Stimulated activated CD4-positive, alpha-beta T cell treated with anti-CD3 and anti-CD28 coated beads, Interleukin-15, amount 100 ng/mL, for 24 hours (primary cell): ENCODE data around the gene BARX2.
"Not testable (repeated sequence)": the region's sequence is repeated elsewhere in the genome, so short reads cannot be mapped to it uniquely, and the experiment has no call there.

Source experiments
- DNase-seq: peaks from one replicate; pipeline ENCODE4 v3.0.0-alpha.2; 2020

The BARX2 gene, protein sequence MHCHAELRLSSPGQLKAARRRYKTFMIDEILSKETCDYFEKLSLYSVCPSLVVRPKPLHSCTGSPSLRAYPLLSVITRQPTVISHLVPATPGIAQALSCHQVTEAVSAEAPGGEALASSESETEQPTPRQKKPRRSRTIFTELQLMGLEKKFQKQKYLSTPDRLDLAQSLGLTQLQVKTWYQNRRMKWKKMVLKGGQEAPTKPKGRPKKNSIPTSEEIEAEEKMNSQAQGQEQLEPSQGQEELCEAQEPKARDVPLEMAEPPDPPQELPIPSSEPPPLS

DNA sequence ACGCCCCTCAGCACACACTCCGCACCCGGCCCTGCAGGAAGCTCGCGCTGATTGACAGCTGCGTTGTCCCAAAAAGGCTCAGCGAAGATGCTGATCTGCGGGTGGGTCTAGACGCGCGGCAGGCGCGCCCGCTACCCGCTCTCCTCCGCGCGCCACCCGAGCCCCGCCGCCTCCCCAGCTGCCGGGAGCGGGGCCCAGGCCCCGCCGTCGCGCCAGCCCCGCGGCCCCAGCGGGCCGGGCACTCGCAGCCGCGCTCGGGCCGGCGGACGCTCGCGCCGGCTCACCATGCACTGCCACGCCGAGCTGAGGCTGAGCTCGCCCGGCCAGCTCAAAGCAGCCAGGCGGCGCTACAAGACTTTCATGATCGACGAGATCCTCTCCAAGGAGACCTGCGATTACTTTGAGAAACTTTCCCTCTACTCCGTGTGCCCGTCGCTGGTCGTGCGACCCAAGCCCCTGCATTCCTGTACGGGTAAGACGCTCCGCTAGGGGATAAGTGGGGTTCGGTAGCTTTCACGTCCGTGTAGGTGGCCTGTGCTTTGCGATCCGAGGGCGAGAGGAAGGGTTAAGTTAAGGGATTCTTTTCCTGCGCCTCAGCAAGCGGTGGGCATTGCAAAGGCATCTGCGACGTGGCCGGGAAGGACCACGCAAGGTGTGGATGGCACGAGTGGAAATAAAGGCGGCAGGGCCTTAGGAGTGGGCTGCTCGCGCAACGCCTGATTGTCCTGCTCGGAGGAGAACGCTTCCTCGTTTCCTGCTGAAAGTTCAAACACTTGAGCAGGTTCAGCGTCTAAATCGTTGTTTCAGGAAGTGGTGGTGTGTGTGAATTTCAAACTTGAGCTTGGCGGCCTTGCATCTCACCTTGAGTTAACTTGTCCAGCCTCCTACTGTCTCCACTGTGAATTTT lies at the start of gene BARX2:
Gene BARX2, plus strand, starts transcription at position 98 of the 907 bp plus-strand sequence. Its CDS starts 188 bp downstream, at position 286.
- peak; percentile 63 for DNase-seq

DNA sequence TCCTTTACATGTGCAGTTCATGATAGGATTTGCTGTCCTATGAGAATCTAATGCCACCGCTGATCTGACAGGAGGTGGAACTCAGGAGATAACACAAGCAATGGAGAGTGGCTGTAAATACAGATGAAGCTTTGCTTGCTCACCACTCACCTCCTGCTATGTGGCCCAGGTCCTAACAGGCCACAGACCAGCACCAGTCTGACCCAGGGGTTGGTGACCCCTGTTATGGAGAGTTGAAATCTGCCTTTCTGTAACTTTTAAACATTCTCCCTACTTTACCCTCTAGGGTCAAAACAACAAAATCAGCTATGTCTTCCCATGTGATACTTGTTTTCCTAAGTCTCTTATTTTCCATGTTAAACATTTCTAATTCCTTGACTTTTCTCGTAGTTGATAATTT lies 48.7 kb upstream of the BARX2 start:
- no peak for DNase-seq

- DNase-seq: not testable (repeated sequence)
These were observed 47.9 kb upstream of the BARX2 start for GRCh38 chr11:129327708-129328107.

GRCh38 chr11:129328756-129329155 lies 46.9 kb upstream of the BARX2 start:
- no peak for DNase-seq

- no peak for DNase-seq
These were observed 44.4 kb upstream of the BARX2 start for GRCh38 chr11:129331217-129331616.

- peak; percentile 78 for DNase-seq
These were observed 43.8 kb upstream of the BARX2 start for GRCh38 chr11:129331871-129332274.

GRCh38 chr11:129333873-129334272 lies 41.8 kb upstream of the BARX2 start:
- no peak for DNase-seq

DNA sequence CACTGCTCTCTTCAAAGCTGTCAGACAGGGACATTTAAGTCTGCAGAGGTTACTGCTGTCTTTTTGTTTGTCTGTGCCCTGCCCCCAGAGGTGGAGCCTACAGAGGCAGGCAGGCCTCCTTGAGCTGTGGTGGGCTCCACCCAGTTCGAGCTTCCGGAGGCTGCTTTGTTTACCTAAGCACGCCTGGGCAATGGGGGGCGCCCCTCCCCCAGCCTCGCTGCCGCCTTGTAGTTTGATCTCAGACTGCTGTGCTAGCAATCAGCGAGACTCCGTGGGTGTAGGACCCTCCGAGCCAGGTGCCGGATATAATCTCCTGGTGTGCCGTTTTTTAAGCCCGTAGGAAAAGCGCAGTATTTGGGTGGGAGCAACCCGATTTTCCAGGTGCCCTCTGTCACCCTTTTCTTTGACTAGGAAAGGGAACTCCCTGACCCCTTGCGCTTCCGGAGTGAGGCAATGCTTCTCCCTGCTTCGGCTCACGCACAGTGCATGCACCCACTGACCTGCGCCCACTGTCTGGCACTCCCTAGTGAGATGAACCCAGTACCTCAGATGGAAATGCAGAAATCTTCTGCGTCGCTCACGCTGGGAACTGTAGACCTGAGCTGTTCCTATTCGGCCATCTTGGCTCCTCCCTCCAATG lies 31.2 kb upstream of the BARX2 start:
- DNase-seq: not testable (repeated sequence)

GRCh38 chr11:129346916-129347315 lies 28.7 kb upstream of the BARX2 start:
- no peak for DNase-seq

DNA sequence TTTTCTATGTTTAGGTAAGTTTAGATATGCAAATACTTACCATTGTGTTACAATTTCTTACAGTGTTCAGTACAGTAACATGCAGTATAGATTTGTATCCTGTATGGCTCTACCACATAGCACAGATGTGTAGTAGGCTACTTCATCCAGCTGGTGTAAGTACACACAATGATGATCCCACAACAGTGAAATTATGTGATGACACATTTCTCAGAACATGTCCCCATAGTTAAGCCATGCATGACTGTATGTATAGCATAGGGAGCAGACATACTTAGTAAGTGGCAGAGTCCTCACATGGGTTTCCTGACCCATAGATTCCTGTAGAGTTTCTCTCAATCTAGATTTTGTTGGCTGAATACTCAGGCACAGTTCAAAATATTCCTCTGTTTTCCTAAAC lies 26.8 kb upstream of the BARX2 start:
- no peak for DNase-seq

DNA sequence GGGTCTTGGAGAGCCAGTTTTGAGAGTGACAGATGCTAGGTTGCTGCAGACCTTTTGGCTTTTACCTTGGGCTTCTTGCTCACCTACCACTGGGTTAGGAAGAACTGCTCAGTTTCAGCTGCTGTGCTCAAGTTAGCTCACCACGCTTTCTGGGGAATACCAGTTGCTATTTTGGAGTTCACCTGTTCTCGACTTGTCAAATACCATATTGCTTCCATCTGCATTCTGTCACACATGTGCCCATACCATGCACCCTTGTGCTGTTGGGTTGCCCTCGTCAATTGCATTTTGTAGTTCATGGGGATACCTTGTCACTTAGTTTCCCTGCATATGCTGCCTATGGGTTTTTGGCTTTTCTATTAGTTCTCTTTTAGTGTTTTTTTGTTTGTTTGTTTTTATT lies 23.0 kb upstream of the BARX2 start:
- DNase-seq: no peak

- no peak for DNase-seq
These were observed 21.0 kb upstream of the BARX2 start for GRCh38 chr11:129354691-129355090.

GRCh38 chr11:129359748-129360147 lies 15.9 kb upstream of the BARX2 start:
- no peak for DNase-seq

- DNase-seq: peak; percentile 86
These were observed 11.4 kb upstream of the BARX2 start for GRCh38 chr11:129364143-129364654.

- DNase-seq: no peak
These were observed 9.8 kb upstream of the BARX2 start for GRCh38 chr11:129365816-129366215.

DNA sequence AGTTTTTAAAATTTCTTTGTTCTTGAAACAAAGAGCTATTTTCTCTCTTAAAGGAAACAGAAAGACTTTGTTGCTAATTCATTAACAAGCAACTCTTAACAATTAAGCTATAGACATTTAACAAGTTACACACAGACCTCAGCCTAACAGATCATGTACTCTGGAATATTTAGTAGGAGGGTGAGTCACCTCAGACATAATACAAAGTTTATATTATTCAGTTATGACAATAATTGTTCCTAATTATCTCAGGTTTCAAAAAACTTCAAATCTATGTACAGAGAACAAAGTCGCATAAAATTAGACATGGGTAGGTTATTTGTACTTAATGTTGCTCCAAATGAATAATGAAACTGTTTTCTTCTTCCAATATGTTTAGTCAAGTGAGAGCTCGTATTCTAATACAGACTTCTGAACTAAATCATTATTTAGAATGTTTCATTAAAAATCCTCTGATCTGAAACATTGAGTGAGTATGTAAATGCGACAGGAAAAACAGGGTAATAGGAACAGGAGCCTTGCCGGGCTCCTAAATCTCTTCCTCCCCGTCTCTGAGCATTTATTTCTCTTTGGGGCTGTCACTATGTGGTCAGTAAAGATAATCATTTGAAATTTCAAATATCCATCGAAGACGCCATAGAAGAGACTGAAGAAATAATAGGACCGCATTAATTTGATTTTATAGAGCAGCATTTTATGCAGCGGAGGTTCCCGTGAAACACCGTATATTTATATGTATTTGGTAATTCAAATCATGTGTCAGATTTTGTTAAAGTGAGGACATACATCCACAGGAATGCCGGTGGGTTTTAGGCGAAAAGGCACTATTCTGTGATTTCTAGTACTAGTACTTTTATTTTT lies 8.7 kb upstream of the BARX2 start:
- DNase-seq: no peak

GRCh38 chr11:129368889-129369672 lies 6.6 kb upstream of the BARX2 start:
- DNase-seq: no peak

DNA sequence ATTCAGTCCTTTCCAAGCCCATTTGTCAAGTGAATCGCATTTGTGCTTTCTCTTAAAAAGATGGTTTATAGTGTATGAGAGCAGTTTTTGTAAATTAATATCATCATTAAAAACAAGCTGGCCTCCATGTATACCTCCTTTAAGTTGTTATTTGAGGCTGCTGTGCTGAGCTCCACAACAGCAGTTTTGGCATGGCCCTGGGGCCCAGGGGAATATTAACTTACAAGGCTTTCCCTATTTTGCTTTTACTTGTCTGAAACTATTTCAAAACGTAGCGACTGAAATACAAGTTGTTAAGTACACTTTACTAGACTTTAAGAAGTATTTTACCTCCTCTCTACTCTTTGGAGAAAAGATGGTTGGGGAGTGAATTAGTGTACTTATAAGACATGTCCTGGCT lies 4.9 kb upstream of the BARX2 start:
- no peak for DNase-seq

DNA sequence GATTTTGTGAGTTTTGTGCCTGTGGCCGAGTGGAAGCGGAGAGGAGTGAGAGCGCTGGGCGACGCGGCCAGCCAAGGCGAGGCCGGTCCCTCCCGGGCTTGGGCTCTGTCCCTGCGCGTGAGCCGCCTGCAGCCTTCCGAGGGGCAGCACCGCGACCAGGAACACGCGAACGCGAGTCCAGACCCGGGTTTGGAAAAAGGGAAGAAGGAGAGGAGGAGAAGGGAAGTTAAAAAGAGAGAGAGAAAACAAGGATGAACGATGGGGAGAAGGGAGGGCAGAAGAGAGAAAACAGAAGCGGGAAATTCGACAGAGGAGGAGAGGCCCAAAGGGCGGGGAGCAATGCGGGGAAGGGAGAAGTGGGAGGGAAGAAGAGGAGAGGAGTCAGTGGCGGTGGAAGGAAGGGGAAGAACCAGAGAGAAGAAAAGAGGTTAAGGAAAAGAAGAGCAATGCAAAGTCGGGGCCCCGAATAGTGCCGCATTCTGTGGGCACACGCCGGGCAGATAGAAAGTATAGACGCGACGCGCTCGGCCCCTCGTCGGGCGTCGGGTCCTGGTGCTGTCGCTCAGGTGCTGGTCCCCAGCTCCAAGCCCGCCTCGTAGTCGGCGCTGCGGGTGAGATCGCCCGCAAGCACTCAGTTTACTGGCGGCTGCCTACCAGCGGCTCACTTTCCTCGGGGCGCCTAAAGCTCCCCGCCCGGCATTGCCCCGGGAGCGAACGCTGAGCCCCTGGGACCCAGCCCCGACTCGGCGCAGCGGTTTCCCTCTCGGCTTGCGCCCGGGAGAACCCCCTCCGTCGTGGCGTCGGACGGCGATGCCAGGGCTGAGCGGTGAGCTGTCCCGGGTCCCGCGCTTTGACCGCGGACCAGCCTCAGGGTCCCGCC lies 2.8 kb upstream of the BARX2 start:
- peak; percentile 13 for DNase-seq

DNA sequence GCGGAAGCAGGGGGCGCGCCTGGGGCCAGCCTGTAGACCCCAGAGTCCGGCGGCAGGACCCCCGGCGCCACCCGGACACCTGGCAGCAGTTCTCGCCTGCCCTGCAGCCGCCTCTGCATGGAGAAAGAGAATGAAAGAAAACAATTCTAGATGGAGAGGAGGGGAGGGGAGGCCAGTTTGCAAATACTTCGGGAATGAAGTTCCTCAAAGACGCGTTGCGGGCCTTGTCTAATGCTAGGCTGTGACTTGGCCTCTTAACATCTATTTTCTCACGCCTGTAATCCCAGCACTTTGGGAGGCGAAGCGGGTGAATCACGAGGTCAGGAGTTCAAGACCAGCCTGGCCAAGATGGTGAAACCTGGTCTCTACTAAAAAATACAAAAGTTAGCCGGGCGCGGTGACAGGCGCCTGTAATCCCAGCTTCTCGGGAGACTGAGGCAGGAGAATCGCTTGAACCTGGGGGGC lies 2.1 kb upstream of the BARX2 start:
- DNase-seq: no peak
